Effector memory CD4-positive, alpha-beta T cell (primary cell): ENCODE data around the gene LRMDA.

Experiments
- DNase-seq, 3 donors: peaks; one replicate each; pipeline ENCODE4 v3.0.0-alpha.2; 2020
- H3K27ac ChIP-seq: 2 replicates; pipeline ENCODE4 v1.7.0; 2013; ENCODE audit warnings: mild to moderate bottlenecking, low read length, moderate library complexity; ENCODE audit not compliant: insufficient read depth, poor library complexity, severe bottlenecking
- H3K27me3 ChIP-seq: replicated peaks from 2 replicates; pipeline ENCODE4 v1.7.0; 2013; ENCODE audit warnings: mild to moderate bottlenecking, low read length; ENCODE audit not compliant: insufficient read depth, control insufficient read depth, poor library complexity, severe bottlenecking
- H3K36me3 ChIP-seq: 2 replicates; pipeline ENCODE4 v1.7.0; 2013; ENCODE audit warnings: mild to moderate bottlenecking, low read length, moderate library complexity; ENCODE audit not compliant: control insufficient read depth, insufficient read depth
- H3K4me1 ChIP-seq: 2 replicates; pipeline ENCODE4 v1.7.0; 2013; ENCODE audit warnings: low read length, mild to moderate bottlenecking; ENCODE audit not compliant: control insufficient read depth, insufficient read depth, poor library complexity, severe bottlenecking
- H3K4me3 ChIP-seq: 2 replicates; pipeline ENCODE4 v1.7.0; 2013; ENCODE audit warnings: low read length, low read depth, mild to moderate bottlenecking; ENCODE audit not compliant: insufficient read depth, poor library complexity, severe bottlenecking
- H3K9me3 ChIP-seq: 2 replicates; pipeline ENCODE4 v1.7.0; 2013; ENCODE audit warnings: mild to moderate bottlenecking, low read length, moderate library complexity; ENCODE audit not compliant: control insufficient read depth

LRMDA gene

DNA sequence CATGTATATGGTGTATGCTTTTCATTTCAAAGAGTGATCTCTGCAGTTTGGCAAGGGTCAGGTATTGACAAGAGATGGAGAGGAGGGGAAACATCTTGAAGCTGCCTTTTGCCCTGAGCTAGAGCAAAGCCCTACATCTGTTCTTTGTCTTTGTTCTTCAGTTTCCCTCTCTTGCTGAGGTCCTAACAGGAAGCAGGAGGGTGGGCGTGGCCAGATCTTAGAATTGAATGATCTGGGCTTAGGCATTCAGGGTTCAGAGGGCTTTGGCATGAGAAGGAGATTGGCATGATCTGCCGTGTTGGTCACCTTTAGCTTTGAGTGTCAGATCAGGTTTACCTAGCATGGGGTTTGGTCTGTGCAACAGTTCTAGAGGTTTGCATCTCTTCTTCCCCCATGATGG lies 41.3 kb downstream of the LRMDA start:
- Histone ChIP-seq H3K27ac (no peak overlapping the region), H3K27me3 (peaks cover 2% of the 10 kb centered on the region), H3K4me3 (no peak overlapping the region), H3K9me3 (no peaks in the 10 kb centered on the region), H3K4me1 (no peaks in the 10 kb centered on the region), H3K36me3 (no peaks in the 10 kb centered on the region)
- no peak for DNase-seq

DNA sequence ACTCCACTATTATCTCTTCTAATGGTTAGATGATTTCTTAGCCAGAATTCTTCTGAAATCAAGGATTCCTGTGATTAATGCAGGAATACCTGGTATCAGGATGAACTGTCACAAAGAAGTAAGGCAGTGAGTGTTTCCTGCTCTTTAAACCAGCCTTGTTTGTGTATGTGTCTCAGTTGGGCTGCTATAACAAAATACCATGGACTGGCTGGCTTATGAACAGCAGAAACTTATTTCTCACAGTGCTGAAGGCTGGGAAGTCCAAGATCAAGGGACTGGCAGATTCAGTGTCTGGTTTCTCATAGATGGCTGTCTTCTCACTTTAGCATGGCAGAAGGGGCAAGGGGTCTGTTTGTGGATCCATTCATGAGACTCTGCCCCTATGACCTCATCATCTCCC lies 42.7 kb downstream of the LRMDA start:
- no peaks in the 10 kb centered on the region for H3K36me3 ChIP-seq
- DNase-seq: no peak
- H3K27ac ChIP-seq: no peak overlapping the region
- H3K4me3 ChIP-seq: no peak overlapping the region
- peaks cover 2% of the 10 kb centered on the region for H3K27me3 ChIP-seq
- H3K4me1 ChIP-seq: no peaks in the 10 kb centered on the region
- no peaks in the 10 kb centered on the region for H3K9me3 ChIP-seq

DNA sequence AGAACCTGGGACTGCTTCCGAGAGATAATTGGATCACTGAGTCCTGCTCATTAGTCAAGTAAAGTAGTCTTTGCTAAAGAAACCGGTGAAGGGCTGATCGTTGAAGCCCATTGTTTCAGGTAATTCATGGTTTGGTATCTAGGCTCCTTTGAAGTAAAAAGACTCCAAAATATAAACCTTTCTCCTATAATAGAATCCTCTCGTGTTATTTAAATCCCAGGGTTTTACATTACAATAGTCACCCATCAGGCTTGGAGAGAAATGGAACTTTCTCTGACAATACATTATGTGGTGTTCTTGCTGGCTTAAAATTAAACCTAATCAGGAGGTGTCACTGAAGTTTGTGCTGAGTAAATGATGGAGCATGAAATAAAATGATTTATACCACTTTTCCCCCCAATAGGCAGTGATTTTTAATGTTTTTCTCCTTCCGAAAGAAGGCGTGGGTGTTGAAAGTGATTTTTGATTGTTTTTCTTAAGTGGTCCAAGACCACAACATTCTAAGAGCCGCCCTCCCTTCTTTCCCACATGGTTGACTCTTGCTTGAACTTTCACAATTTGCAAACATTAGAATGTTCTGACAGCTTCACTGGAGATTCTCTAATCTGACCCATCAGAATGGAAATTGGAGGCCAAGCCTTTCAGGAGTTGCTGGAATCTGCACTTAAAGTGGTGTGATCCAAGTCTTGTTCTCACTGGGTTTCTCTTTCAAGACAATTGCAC lies 44.2 kb downstream of the LRMDA start:
- peaks cover 2% of the 10 kb centered on the region for H3K27me3 ChIP-seq
- H3K4me1 ChIP-seq: no peaks in the 10 kb centered on the region
- H3K36me3 ChIP-seq: no peaks in the 10 kb centered on the region
- no peaks in the 10 kb centered on the region for H3K9me3 ChIP-seq
- no peak for DNase-seq
- no peak overlapping the region for H3K4me3 ChIP-seq
- H3K27ac ChIP-seq: no peak overlapping the region

DNA sequence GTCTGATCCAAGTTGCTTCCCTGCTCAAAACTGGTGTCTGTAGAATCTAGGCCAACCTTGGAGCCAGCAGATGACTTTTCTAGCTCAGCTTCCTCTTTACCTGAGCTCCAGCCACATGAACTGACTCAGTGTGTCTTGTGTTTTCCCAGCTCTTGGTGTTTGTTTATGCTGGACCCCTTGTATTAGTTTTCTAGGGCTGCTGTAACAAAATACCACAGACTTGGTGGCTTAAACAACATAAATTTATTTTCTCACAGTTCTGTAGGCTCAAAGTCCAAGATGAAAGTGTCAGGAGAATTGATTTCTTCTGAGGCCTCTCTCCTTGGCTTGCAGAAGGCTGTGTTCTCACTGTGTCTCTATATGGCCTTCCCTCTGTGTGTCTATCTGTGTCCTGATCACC lies 45.1 kb downstream of the LRMDA start:
- peaks cover 2% of the 10 kb centered on the region for H3K27me3 ChIP-seq
- no peak overlapping the region for H3K27ac ChIP-seq
- DNase-seq: no peak
- H3K9me3 ChIP-seq: no peaks in the 10 kb centered on the region
- no peaks in the 10 kb centered on the region for H3K4me1 ChIP-seq
- H3K4me3 ChIP-seq: no peak overlapping the region
- H3K36me3 ChIP-seq: no peaks in the 10 kb centered on the region

DNA sequence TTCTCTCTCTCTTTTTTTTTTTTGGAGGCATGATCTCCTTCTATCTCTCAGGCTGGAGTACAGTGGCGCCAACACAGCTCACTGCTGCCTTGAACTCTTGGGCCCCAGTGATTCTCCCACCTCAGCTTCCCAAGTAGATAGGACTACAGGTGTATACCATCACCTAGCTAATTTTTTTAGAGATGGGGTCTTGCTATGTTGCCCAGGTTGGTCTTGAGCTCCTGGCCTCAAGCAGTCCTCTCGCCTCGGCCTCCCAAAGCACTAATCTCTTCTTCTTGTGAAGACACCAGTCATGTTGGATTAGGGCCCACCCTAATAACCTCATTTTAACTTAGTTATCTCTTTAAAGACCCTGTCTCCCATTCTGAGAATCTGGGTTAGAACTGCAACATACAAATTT lies 45.6 kb downstream of the LRMDA start:
- Histone ChIP-seq H3K36me3 (no peaks in the 10 kb centered on the region), H3K9me3 (no peaks in the 10 kb centered on the region), H3K4me3 (no peak overlapping the region), H3K27ac (no peak overlapping the region), H3K27me3 (peaks cover 2% of the 10 kb centered on the region), H3K4me1 (no peaks in the 10 kb centered on the region)
- DNase-seq: no peak

DNA sequence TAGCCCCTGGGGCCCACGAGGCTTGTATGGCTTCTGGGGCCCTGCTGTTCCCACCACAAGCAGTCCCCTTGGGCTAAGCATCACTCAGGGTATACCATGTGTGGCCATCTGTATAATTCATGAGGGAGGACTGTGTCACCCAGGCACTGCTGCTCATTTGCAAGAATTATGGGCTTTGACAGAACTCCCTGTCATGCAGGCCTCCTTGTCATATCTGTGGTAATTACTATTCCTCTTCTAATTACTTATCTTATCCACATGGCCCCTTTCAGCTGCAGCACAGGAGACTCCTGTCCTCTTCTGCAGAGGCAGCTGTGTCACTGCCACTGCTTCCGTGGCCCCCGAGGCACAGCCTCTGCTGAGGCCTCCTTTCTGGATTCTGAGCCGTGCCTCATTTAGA lies 46.3 kb downstream of the LRMDA start:
- H3K27ac ChIP-seq: no peak overlapping the region
- no peaks in the 10 kb centered on the region for H3K36me3 ChIP-seq
- H3K4me1 ChIP-seq: no peaks in the 10 kb centered on the region
- no peak overlapping the region for H3K4me3 ChIP-seq
- no peaks in the 10 kb centered on the region for H3K27me3 ChIP-seq
- no peak for DNase-seq
- H3K9me3 ChIP-seq: no peaks in the 10 kb centered on the region

DNA sequence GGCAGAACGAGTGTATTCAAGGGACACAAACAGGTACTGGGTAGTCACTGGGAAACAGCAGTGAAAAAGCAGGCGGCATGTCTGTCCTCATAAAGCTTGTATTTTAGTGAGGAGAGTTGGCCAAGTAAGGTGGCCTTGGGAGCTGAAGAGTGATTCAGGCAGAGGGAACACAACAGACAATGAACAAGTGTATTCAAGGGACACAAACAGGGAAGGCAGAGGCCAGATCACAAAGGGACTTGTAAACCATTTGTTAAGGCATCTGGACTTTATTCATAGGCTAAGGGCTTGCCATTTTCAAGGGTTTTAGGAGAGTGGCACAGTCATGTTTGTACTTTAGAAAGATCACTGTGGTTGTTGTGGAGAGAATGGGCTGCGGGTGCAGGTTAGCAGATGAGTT lies 49.0 kb downstream of the LRMDA start:
- Histone ChIP-seq H3K27ac (no peak overlapping the region), H3K36me3 (no peaks in the 10 kb centered on the region), H3K4me3 (no peak overlapping the region), H3K27me3 (no peaks in the 10 kb centered on the region), H3K4me1 (no peaks in the 10 kb centered on the region), H3K9me3 (no peaks in the 10 kb centered on the region)
- no peak for DNase-seq

DNA sequence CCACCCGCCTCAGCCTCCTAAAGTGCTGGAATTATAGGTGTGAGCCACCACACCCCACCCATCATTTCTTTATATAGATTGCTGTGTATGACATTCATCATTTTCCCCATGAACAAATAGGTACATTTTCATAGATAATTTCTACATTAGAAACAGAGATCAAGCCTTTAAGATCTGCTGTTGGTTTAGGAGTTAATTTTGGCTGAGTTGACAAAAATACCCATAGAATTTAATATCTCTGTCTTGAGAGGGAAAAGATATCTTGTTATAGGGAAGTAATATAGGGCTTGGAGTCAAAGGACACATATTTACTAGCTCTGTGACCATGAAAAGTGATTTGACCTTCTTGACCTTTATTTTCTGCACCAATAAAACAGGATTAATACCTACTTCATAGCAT lies 51.8 kb downstream of the LRMDA start:
- no peak for DNase-seq
- no peak overlapping the region for H3K27ac ChIP-seq
- H3K9me3 ChIP-seq: no peaks in the 10 kb centered on the region
- H3K4me3 ChIP-seq: no peak overlapping the region
- no peaks in the 10 kb centered on the region for H3K36me3 ChIP-seq
- H3K4me1 ChIP-seq: no peaks in the 10 kb centered on the region
- no peaks in the 10 kb centered on the region for H3K27me3 ChIP-seq

DNA sequence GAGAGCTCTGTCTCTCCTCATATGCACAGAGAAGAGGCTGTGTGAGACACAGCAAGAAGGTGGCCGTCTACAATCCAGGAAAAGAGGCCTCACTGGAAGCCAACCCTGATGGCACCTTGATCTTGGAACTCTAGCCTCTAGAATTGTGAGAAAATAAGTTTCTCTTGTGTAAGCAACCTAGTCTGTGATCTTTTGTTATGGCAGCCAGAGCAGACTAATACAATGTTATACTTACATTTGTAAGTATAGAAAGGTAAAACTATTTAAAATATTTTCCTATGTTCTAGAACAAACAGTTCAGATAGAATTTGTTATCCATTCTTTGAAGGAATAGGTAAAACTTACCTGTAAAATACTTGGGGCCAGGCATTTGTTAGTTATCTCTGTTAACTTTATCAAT lies 53.3 kb downstream of the LRMDA start:
- H3K4me3 ChIP-seq: no peak overlapping the region
- H3K9me3 ChIP-seq: no peaks in the 10 kb centered on the region
- no peaks in the 10 kb centered on the region for H3K4me1 ChIP-seq
- H3K36me3 ChIP-seq: no peaks in the 10 kb centered on the region
- no peaks in the 10 kb centered on the region for H3K27me3 ChIP-seq
- no peak overlapping the region for H3K27ac ChIP-seq
- no peak for DNase-seq

DNA sequence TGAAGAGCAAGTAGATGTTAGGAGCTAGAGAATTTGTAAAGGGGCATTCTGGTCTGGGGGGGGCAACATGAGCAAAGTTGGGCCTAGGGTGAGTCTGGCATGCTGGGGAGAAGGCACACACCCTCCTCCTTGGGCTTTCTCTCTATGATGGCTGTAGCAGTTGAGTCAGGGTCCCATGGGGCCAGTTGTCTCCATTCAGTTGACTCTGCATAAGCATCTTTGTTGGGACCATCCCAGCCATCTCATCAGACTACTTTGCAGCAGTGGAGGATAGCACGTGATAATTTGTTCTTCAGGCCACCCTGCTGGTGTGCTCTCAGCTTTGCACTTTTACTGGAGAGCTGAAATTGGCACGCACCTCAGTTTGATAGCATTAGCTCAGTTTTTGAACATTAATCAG lies 55.2 kb downstream of the LRMDA start:
- H3K4me1 ChIP-seq: no peaks in the 10 kb centered on the region
- H3K9me3 ChIP-seq: no peaks in the 10 kb centered on the region
- no peak overlapping the region for H3K27ac ChIP-seq
- DNase-seq: no peak
- no peak overlapping the region for H3K4me3 ChIP-seq
- H3K36me3 ChIP-seq: no peaks in the 10 kb centered on the region
- H3K27me3 ChIP-seq: no peaks in the 10 kb centered on the region
